OCI-LY3 (cell line): ENCODE results near the gene MROH7.

Experiments used
- CTCF ChIP-seq: fragments of 200-600, 300-600 bp; sonication (generic); IDR thresholded peaks from 2 replicates; pipeline ENCODE4 v1.5.1; 2014; ENCODE audit warnings: antibody characterized with exemption, low read length, low read depth
- EZH2phosphoT487 ChIP-seq: fragments of 200-600 bp; shearing (Covaris generic); IDR thresholded peaks from 2 replicates; pipeline ENCODE4 v1.6.1; 2018; ENCODE audit warnings: antibody characterized with exemption, mixed run types, low read depth

DNA sequence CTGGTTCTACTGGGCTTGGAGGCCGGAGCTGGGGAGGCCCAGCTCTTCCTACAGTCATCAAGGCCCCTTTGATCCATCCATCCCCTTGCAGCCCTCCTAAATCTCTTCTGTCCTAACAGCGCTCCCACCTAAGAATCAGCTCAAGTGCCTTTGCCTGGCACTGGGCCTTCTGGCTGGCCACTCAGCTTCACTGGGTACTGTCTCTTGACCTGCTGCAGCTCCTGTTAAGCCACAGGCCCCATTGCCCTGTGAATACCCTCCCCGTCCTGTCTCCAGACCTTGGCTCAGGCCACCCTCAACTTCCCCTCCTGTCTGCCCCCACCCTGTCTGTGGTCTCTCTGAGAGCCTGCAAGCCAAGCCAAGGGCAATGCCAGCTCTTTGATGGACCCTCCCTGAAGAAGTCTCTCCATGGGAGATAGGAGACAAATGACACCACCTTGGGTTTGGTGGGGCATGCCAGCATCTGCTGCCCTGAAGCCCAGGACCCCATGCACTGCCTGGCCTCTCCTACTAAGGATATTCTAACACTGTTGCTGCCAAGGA is 45.6 kb upstream of the MROH7 start:
- TF ChIP-seq CTCF (no peak), EZH2phosphoT487 (no peak)
